Right lobe of liver (tissue), 6 donors: ENCODE data around the gene SUPT4H1. TPM values are rescaled to one million over a fixed set of nuclear protein-coding genes. Genes with fewer than 3 reads are reported as not detected.
A peak's percentile ranks its signal among the peaks of the same experiment; 100 is the strongest.

Source experiments
- ATAC-seq, 4 donors: fragments of 200-7000 bp; cut with Tn5 transposase; one replicate each; pipeline ENCODE4 v1.9.1; 2020; ENCODE audit warnings: mild to moderate bottlenecking in 4 of 4, moderate library complexity in 4 of 4
- DNase-seq, 3 donors: peaks; one replicate each; pipeline ENCODE4 v3.0.0-alpha.2; 2020
- H3K27ac ChIP-seq, 3 donors: fragments of 200-600 bp; one replicate each; pipeline ENCODE4 v1.8.0; 2022
- H3K27me3 ChIP-seq, 2 donors: fragments of 200-600 bp; one replicate each; pipeline ENCODE4 v1.8.0; 2022
- H3K36me3 ChIP-seq, 4 donors: fragments of 200-600 bp; sonication (generic) in 1 of 4; one replicate each; pipeline versions ENCODE4 v1.5.1 to v1.8.0; 2017 to 2022; ENCODE audit warnings: control low read depth in 1 of 4
- H3K4me1 ChIP-seq, 4 donors: fragments of 200-600 bp; sonication (generic) in 1 of 4; one replicate each; pipeline versions ENCODE4 v1.5.1 to v1.8.0; 2017 to 2022; ENCODE audit warnings: control low read depth in 1 of 4
- H3K4me3 ChIP-seq, 3 donors: fragments of 200-600 bp; one replicate each; pipeline ENCODE4 v1.8.0; 2022
- H3K9me3 ChIP-seq, 4 donors: fragments of 200-600 bp; sonication (generic) in 1 of 4; one replicate each; pipeline versions ENCODE4 v1.5.1 to v1.8.0; 2017 to 2022; ENCODE audit warnings: control low read depth in 1 of 4
- POLR2A ChIP-seq: fragments of 450-650 bp; IDR thresholded peaks from one replicate; pipeline ENCODE4 v1.6.1; 2017; ENCODE audit warnings: antibody characterized with exemption, mild to moderate bottlenecking
- WGBS: methylation state at CpG from one replicate; pipeline ENCODE4 v1.1.6; 2018; ENCODE audit warnings: low coverage, low lambda C conversion rate; ENCODE audit not compliant: insufficient coverage; ENCODE audit errors: missing lambda C conversion rate; 5-methylcytosine and 5-hydroxymethylcytosine counted together
- intact Hi-C, 2 donors: fragments of 100-400 bp; cut with DNase I; formaldehyde crosslinking; loops; one replicate each; pipeline versions ENCODE4 v1.11.2 to v1.14.1; 2022
- total RNA-seq, 6 experiments: library from RNA; depleted of rRNA in 2 of 6; stranded (reverse); fragments of >200 nt in 2 of 6; fragmentation: NEBNext Ultra II Directional in 3 of 6; extraction: Animal tissue kit (Norgen Biotek cat#: 25700) in 3 of 6; gene quantifications; one replicate each; pipeline versions ENCODE4 v1.1.0 to v1.2.4, GENCODE V29; 2016 to 2023
- TF ChIP-seq, protein P1 (sequence below), 4 donors: fragments of 200-600 bp in 3 of 4; fragments of 450-650 bp in 1 of 4; IDR thresholded peaks; one replicate each; pipeline versions ENCODE4 v1.5.1 to v1.8.0; 2016 to 2022; ENCODE audit warnings: antibody characterized with exemption in 4 of 4, mild to moderate bottlenecking in 2 of 4
- donor health status: DM: no; HTN: yes; CAD: no.
- donor health status: DM: no; HTN: no; CAD: no.
- donor health status: DM: no; HTN: no; CAD: no.
- donor health status: DM: no; HTN: yes; CAD: no.
- donor health status: DM: no; HTN: yes; CAD: no.

SUPT4H1 gene
- total RNA-seq, 6 experiments from 2014 or later: 24.8 to 50.9 (median 37.0) TPM

DNA sequence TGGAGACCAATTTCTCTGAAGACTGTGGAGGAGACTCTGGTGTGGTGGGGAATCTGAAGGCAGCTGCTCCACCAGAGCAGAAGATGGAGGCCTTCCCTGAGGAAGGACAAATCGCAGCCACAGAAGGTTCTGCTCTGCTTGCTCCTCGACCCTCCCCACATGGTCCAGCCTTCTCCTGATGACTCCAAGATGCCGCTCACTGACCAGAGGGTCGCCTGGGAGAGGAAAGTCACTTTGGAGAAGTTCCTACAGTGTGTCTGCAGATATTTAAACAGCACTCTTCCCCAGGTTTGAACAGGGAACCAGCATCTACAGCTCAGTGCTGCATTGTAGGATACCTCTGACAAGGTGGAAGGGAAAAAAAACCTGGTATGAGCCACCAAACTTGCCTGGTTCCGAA is 21.0 kb upstream of the SUPT4H1 start:
- ATAC-seq (no peak), DNase-seq (no peak)
- intact Hi-C loops: loop anchor here in 1 of 2 donors (10.0 kb wide), 1 partner anchor 48 kb away; the partner anchor contains the start of gene TSPOAP1
- no peak for TF ChIP-seq POLR2A
- TF ChIP-seq, protein P1, sequence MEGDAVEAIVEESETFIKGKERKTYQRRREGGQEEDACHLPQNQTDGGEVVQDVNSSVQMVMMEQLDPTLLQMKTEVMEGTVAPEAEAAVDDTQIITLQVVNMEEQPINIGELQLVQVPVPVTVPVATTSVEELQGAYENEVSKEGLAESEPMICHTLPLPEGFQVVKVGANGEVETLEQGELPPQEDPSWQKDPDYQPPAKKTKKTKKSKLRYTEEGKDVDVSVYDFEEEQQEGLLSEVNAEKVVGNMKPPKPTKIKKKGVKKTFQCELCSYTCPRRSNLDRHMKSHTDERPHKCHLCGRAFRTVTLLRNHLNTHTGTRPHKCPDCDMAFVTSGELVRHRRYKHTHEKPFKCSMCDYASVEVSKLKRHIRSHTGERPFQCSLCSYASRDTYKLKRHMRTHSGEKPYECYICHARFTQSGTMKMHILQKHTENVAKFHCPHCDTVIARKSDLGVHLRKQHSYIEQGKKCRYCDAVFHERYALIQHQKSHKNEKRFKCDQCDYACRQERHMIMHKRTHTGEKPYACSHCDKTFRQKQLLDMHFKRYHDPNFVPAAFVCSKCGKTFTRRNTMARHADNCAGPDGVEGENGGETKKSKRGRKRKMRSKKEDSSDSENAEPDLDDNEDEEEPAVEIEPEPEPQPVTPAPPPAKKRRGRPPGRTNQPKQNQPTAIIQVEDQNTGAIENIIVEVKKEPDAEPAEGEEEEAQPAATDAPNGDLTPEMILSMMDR (IDR thresholded peaks at IDR 0.05): no peak
- Histone ChIP-seq H3K27me3 (no peaks in the 10 kb centered on the region), H3K9me3 (no peaks in the 10 kb centered on the region), H3K4me3 (no peak overlapping the region), H3K36me3 (no peaks in the 10 kb centered on the region), H3K27ac (no peak overlapping the region), H3K4me1 (peaks cover 0 to 23% (median 9%) of the 10 kb centered on the region in 4 donors)
- 82% methylated on average over 1 of the region's 5 CpGs for WGBS

DNA sequence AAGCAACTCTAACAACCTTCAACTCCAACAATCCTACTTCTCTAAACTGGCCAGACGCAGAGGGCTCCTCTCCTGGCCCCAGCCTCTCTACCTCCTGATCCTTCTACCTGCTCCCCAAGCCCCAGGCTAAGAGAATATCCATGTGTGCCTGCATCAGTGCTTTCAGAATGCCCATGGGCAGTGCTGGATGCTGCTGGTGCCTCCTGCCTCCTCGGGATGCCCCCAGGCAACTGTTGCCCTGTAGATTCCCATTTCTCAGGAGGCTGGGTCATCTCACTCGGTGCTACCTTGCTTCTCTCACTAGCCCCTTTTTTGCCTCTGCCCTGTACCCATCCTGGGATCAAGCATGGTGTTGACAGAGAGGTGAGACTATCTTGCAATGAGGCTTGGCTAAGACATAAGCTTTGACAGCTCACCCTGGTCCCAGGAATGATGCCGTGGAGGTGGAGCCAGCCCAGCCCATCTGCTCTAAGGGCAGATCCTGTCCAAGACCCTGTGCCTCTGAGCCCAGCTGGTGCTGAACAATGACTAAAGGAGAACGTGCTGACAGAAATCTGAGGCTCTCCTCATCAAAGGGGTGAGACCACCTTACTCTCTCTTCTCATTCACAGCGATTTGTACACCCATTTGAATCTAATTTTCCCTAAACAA is 19.4 kb upstream of the SUPT4H1 start:
- H3K27ac ChIP-seq: no peak overlapping the region
- no peaks in the 10 kb centered on the region for H3K9me3 ChIP-seq
- H3K4me1 ChIP-seq: peaks cover 0 to 34% (median 9%) of the 10 kb centered on the region in 4 donors
- WGBS: 81% methylated on average over 2 of the region's 6 CpGs
- TF ChIP-seq, protein P1 (IDR thresholded peaks at IDR 0.05): no peak
- no peak for TF ChIP-seq POLR2A
- no peaks in the 10 kb centered on the region for H3K36me3 ChIP-seq
- ATAC-seq (no peak), DNase-seq (no peak)
- no peak overlapping the region for H3K4me3 ChIP-seq
- no peaks in the 10 kb centered on the region for H3K27me3 ChIP-seq
- intact Hi-C loops: loop anchor here in 1 of 2 donors (10.0 kb wide), 1 partner anchor 47 kb away; the partner anchor contains the start of gene TSPOAP1

GRCh38 chr17:58370716-58371115 is 18.7 kb upstream of the SUPT4H1 start:
- Histone ChIP-seq H3K4me1 (peaks cover 0 to 41% (median 9%) of the 10 kb centered on the region in 4 donors), H3K4me3 (no peak overlapping the region), H3K36me3 (no peaks in the 10 kb centered on the region), H3K9me3 (no peaks in the 10 kb centered on the region), H3K27ac (peak overlapping the region in 1 of 3 donors; percentile 84), H3K27me3 (no peaks in the 10 kb centered on the region)
- TF ChIP-seq, protein P1 (IDR thresholded peaks at IDR 0.05): no peak
- no peak for TF ChIP-seq POLR2A
- intact Hi-C loops: loop anchor here in 1 of 2 donors (10.0 kb wide), 1 partner anchor 46 kb away; the partner anchor contains the start of gene TSPOAP1
- no peak for ATAC-seq
- DNase-seq: no peak
- 50% methylated on average over 1 of the region's 9 CpGs for WGBS

GRCh38 chr17:58370309-58370708 is 18.3 kb upstream of the SUPT4H1 start:
- ATAC-seq: no peak
- peak overlapping the region in 2 of 3 donors; percentile 61 to 84 for H3K27ac ChIP-seq
- H3K4me1 ChIP-seq: peaks cover 0 to 45% (median 9%) of the 10 kb centered on the region in 4 donors

More at GRCh38 chr17:58370309-58370708, 18.3 kb upstream of the SUPT4H1 start:
- intact Hi-C loops: loop anchor here in 1 of 2 donors (10.0 kb wide), 1 partner anchor 46 kb away; the partner anchor contains the start of gene TSPOAP1
- H3K36me3 ChIP-seq: no peaks in the 10 kb centered on the region
- no peak for DNase-seq
- no peak for TF ChIP-seq POLR2A
- TF ChIP-seq, protein P1 (IDR thresholded peaks at IDR 0.05): no peak
- H3K27me3 ChIP-seq: no peaks in the 10 kb centered on the region
- H3K4me3 ChIP-seq: no peak overlapping the region
- 88% methylated on average over 5 of the region's 5 CpGs for WGBS
- H3K9me3 ChIP-seq: no peaks in the 10 kb centered on the region
